ENCODE measurements around the gene CLHC1. TPM values are rescaled to one million over a fixed set of nuclear protein-coding genes. Genes with fewer than 3 reads are reported as not detected.
"Not testable (repeated sequence)": the region's sequence is repeated elsewhere in the genome, so short reads cannot be mapped to it uniquely, and the experiment has no call there.

CLHC1 gene
- total and polyA plus RNA-seq, 2 experiments from 2014 or later, result 1.3 to 5.6 TPM

DNA sequence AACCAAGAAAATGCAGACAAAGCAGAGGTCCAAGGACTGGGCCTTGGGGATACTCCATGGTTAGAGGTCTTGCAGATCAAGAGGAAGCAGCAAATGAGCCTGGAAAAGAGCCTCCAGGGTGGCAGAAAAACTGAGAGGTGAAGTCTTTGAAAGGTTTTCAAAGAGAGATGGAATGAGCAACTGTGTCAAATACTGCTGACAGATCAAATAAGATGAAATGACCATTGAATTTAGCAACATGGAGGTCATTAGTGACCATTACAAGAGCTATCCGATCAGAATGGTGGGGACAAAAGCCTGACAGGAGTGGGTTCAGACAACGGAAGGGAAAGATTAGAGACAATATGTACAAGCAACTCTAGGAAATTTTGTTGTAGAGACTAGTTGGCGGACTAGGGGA is 1.5 kb downstream of the CLHC1 start:
- H3K9me2 ChIP-seq (ENCODE audit: insufficient read depth), result no peaks in the 10 kb centered on the region
- TF ChIP-seq EZH2 (IDR thresholded peaks at IDR 0.05; ENCODE audit: insufficient read depth, poor library complexity, severe bottlenecking) (no peak), EZH2phosphoT487 (IDR thresholded peaks at IDR 0.05; ENCODE audit: insufficient read depth, low read depth) (no peak)
- no peak overlapping the region for H3K27ac ChIP-seq
- WGBS, 2 experiments (ENCODE audit: low coverage in 1 of 2, low lambda C conversion rate in 2 of 2, missing lambda C conversion rate in 2 of 2), result 98% methylated on average over 3 of the region's 3 CpGs
- H2AFZ ChIP-seq, result no peak overlapping the region
- H3K9ac ChIP-seq, result no peak overlapping the region
- H3K4me1 ChIP-seq (ENCODE audit: insufficient read depth), result peaks cover 23% of the 10 kb centered on the region
- no peaks in the 10 kb centered on the region for H3K27me3 ChIP-seq (replicated peaks; ENCODE audit: insufficient read depth)
- no peak overlapping the region for H3K4me2 ChIP-seq (ENCODE audit: unreplicated experiment)
- no peaks in the 10 kb centered on the region for H3K9me3 ChIP-seq (ENCODE audit: low read depth)
- H3K36me3 ChIP-seq (ENCODE audit: low read depth), result peaks cover 19% of the 10 kb centered on the region
- in situ Hi-C loops (cut with MboI), result no loop called here
- H3F3A ChIP-seq (ENCODE audit: insufficient read depth), result peaks cover 21% of the 10 kb centered on the region
- H3K4me3 ChIP-seq, result no peak overlapping the region
- no peak for DNase-seq
- H3K79me2 ChIP-seq (ENCODE audit: insufficient read depth), result peaks cover 91% of the 10 kb centered on the region
- H4K20me1 ChIP-seq (ENCODE audit: insufficient read depth), result no peaks in the 10 kb centered on the region

DNA sequence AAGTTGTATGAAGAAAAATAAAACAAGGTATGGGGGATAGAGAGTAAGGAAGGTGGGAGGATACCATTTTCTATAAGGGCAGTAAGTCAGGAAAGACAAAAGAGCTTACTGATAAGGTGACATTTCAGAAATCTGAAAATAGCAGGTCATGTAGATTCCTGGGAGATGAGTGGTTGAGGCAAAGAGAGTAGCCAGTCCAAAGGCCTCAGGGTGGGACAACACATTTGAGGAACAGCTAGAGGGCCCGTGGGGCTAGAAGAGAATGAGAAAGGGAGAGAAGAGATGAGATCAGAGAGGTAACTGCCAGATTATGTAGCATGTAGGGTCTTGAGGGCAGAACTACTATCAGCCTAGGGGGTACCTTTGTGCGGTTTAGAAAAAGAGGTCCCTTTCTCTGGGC is 2.9 kb downstream of the CLHC1 start:
- no peak for DNase-seq
- peaks cover 10% of the 10 kb centered on the region for H3F3A ChIP-seq (ENCODE audit: insufficient read depth)
- H4K20me1 ChIP-seq (ENCODE audit: insufficient read depth), result no peaks in the 10 kb centered on the region
- peaks cover 6% of the 10 kb centered on the region; the same call in 1 of the 2 replicates for H3K36me3 ChIP-seq (ENCODE audit: low read depth)
- H3K9ac ChIP-seq, result no peak overlapping the region
- no peak for TF ChIP-seq EZH2 (IDR thresholded peaks at IDR 0.05; ENCODE audit: insufficient read depth, poor library complexity, severe bottlenecking)
- no peak for TF ChIP-seq EZH2phosphoT487 (IDR thresholded peaks at IDR 0.05; ENCODE audit: insufficient read depth, low read depth)
- peaks cover 81% of the 10 kb centered on the region for H3K79me2 ChIP-seq (ENCODE audit: insufficient read depth)
- in situ Hi-C loops (cut with MboI), result no loop called here
- H2AFZ ChIP-seq, result no peak overlapping the region
- H3K4me2 ChIP-seq (ENCODE audit: unreplicated experiment), result no peak overlapping the region
- H3K27me3 ChIP-seq (replicated peaks; ENCODE audit: insufficient read depth), result no peaks in the 10 kb centered on the region
- 67 to 71% methylated on average over 2 of the region's 2 CpGs for WGBS, 2 experiments (ENCODE audit: low coverage in 1 of 2, low lambda C conversion rate in 2 of 2, missing lambda C conversion rate in 2 of 2)
- H3K4me1 ChIP-seq (ENCODE audit: insufficient read depth), result peaks cover 13% of the 10 kb centered on the region
- no peaks in the 10 kb centered on the region for H3K9me3 ChIP-seq (ENCODE audit: low read depth)
- no peak overlapping the region for H3K4me3 ChIP-seq
- H3K27ac ChIP-seq, result no peak overlapping the region
- no peaks in the 10 kb centered on the region for H3K9me2 ChIP-seq (ENCODE audit: insufficient read depth)

GRCh38 chr2:55228226-55228563 is 3.9 kb downstream of the CLHC1 start:
- H3K4me1 ChIP-seq (ENCODE audit: insufficient read depth), result 0 out of 2 replicates have a peak, but pooled peaks cover 6% of the 10 kb centered on the region
- H3K79me2 ChIP-seq (ENCODE audit: insufficient read depth), result peaks cover 71% of the 10 kb centered on the region
- no peak for DNase-seq
- TF ChIP-seq EZH2phosphoT487 (IDR thresholded peaks at IDR 0.05; ENCODE audit: insufficient read depth, low read depth) (no peak), EZH2 (IDR thresholded peaks at IDR 0.05; ENCODE audit: insufficient read depth, poor library complexity, severe bottlenecking) (no peak)
- no peak overlapping the region for H3K4me3 ChIP-seq
- in situ Hi-C loops (cut with MboI), result no loop called here
- H2AFZ ChIP-seq, result no peak overlapping the region
- peaks cover 7% of the 10 kb centered on the region; the same call in 1 of the 2 replicates for H3F3A ChIP-seq (ENCODE audit: insufficient read depth)
- H3K36me3 ChIP-seq (ENCODE audit: low read depth), result no peaks in the 10 kb centered on the region
- no peaks in the 10 kb centered on the region for H4K20me1 ChIP-seq (ENCODE audit: insufficient read depth)
- H3K27me3 ChIP-seq (replicated peaks; ENCODE audit: insufficient read depth), result no peaks in the 10 kb centered on the region
- H3K9me2 ChIP-seq (ENCODE audit: insufficient read depth), result no peaks in the 10 kb centered on the region
- no peak overlapping the region for H3K9ac ChIP-seq
- no peaks in the 10 kb centered on the region for H3K9me3 ChIP-seq (ENCODE audit: low read depth)
- no peak overlapping the region for H3K27ac ChIP-seq
- no peak overlapping the region for H3K4me2 ChIP-seq (ENCODE audit: unreplicated experiment)

- H3K9me3 ChIP-seq (ENCODE audit: low read depth); H3K4me3 ChIP-seq; H3K9me2 ChIP-seq (ENCODE audit: insufficient read depth); H4K20me1 ChIP-seq (ENCODE audit: insufficient read depth); H3K4me2 ChIP-seq (ENCODE audit: unreplicated experiment); H2AFZ ChIP-seq; in situ Hi-C loops (cut with MboI); H3K27me3 ChIP-seq (replicated peaks; ENCODE audit: insufficient read depth); H3F3A ChIP-seq (ENCODE audit: insufficient read depth); H3K9ac ChIP-seq; H3K36me3 ChIP-seq (ENCODE audit: low read depth); DNase-seq; H3K27ac ChIP-seq; H3K4me1 ChIP-seq (ENCODE audit: insufficient read depth): not testable (repeated sequence)
- H3K79me2 ChIP-seq (ENCODE audit: insufficient read depth), result peaks cover 65% of the 10 kb centered on the region
- WGBS, 2 experiments (ENCODE audit: low coverage in 1 of 2, low lambda C conversion rate in 2 of 2, missing lambda C conversion rate in 2 of 2), result 80 to 81% methylated on average over 7 of the region's 7 CpGs
Measured at GRCh38 chr2:55227437-55228225, 4.5 kb downstream of the CLHC1 start.

Measured in GM23248 (cell line).